ENCODE measurements around the gene BCL2L13.

The BCL2L13 gene

GRCh38 chr22:17779286-17780115, 140.9 kb downstream of the BCL2L13 start:
- no peak for DNase-seq (ENCODE audit: low read depth in 2 of 2)

GRCh38 chr22:17780116-17780740, 141.7 kb downstream of the BCL2L13 start:
- DNase-seq (ENCODE audit: low read depth in 2 of 2), result no peak
